ENCODE data around the gene STUB1. TPM values are rescaled to one million over a fixed set of nuclear protein-coding genes. Genes with fewer than 3 reads are reported as not detected.
A peak's percentile ranks its signal among the peaks of the same experiment; 100 is the strongest.

Gene STUB1
- total and polyA plus RNA-seq, 2 of the 8 experiments (the other 6 are each of a cell fraction or from before 2014, with no cell fraction given), result 89.9 to 103 TPM

DNA sequence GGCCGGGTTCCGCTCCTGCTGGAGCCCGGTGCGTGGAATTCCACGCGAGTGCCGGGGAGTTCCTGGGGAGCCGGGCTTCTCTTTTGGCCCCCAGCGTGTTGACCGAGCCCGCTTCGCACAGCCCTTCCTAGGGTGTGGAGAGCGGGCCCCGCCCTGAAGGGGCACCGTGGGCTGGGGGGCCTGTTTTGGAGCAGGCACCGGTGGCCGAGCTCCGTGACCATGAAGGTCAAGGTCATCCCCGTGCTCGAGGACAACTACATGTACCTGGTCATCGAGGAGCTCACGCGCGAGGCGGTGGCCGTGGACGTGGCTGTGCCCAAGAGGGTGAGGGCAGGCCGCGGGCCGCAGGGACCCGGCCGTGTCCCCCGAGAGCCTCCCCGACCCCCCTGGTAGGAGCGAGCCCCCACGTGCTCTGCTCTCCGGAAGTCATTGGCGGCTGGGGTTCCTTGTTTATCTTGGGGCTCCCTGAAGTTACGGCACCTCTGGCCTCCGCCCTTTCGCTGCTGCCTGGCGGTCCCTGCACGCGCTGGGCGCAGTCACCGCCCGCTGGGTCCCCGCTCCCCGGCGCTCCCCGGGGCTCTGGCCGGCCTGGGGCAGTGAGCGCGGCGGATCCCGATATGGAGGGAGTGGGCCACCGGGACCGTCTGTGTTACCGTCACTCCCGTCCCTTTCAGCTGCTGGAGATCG is 47.2 kb downstream of the STUB1 start:
- Histone ChIP-seq H2BK20ac (ENCODE audit: low read length) (0 out of 2 replicates have a peak overlapping the region, but pooled peaks have one; percentile 80), H3K23me2 (ENCODE audit: low read depth, low read length) (peaks cover 19% of the 10 kb centered on the region; the same call in 1 of the 2 replicates), H3K4me1 (replicated peaks in 1 of 4; ENCODE audit: control insufficient read depth in 3 of 4, insufficient read depth in 4 of 4, low read length in 3 of 4) (peaks cover 0 to 14% (median 8%) of the 10 kb centered on the region in 4 experiments; a peak in 5 of 7 replicates), H2BK12ac (ENCODE audit: low read depth, low read length) (no peak overlapping the region; the same call in 1 of the 2 replicates), H3K36me3 (ENCODE audit: control insufficient read depth in 2 of 4, insufficient read depth in 4 of 4, low read length in 3 of 4) (no peaks in the 10 kb centered on the region), H3K4me2 (ENCODE audit: insufficient read depth in 1 of 2, low read depth in 2 of 2, low read length in 2 of 2) (peak overlapping the region; percentile 93 to 99), H3K18ac (ENCODE audit: extremely low read depth, low read length) (peak overlapping the region; percentile 60), H3K56ac (replicated peaks; ENCODE audit: insufficient read length, low read depth, low read length) (no peak overlapping the region), H2AFZ (ENCODE audit: low read length) (no peak overlapping the region), H3K79me1 (ENCODE audit: low read depth, low read length) (no peaks in the 10 kb centered on the region), H3K23ac (ENCODE audit: insufficient read length) (no peak overlapping the region), H3K79me2 (ENCODE audit: control insufficient read depth in 1 of 2, insufficient read depth in 2 of 2, low read length in 2 of 2) (no peaks in the 10 kb centered on the region), H3K14ac (ENCODE audit: insufficient read length) (no peak overlapping the region), H4K5ac (ENCODE audit: insufficient read length, low read depth, low read length) (no peak overlapping the region), H2BK15ac (ENCODE audit: low read length) (no peak overlapping the region), H4K91ac (replicated peaks; ENCODE audit: insufficient read length, low read length) (peak overlapping the region; percentile 93), H4K20me1 (replicated peaks in 1 of 2; ENCODE audit: control insufficient read depth in 1 of 2, insufficient read depth in 2 of 2, low read length in 2 of 2) (peaks cover under 1 to 14% of the 10 kb centered on the region in 2 experiments), H4K8ac (ENCODE audit: extremely low read depth, insufficient read depth, low read length) (peak overlapping the region; percentile 68; the same call in 1 of the 2 replicates), H3K9me3 (ENCODE audit: insufficient read depth in 2 of 2, low read depth in 1 of 2, low read length in 1 of 2) (no peaks in the 10 kb centered on the region), H3K9ac (replicated peaks in 1 of 4; ENCODE audit: extremely low read depth in 1 of 4, low read depth in 3 of 4, low read length in 3 of 4) (peak overlapping the region in 2 of 4 experiments; percentile 22 to 37; a peak in 3 of 7 replicates), H3K27ac (ENCODE audit: low read depth, low read length) (peak overlapping the region; percentile 3; the same call in 1 of the 2 replicates), H2BK5ac (ENCODE audit: low read depth, low read length) (0 out of 2 replicates have a peak overlapping the region, but pooled peaks have one; percentile 24), H2BK120ac (replicated peaks; ENCODE audit: low read depth, low read length) (no peak overlapping the region), H3K4me3 (ENCODE audit: extremely low read depth in 1 of 4, insufficient read depth in 2 of 4, low read depth in 3 of 4, low read length in 4 of 4) (peak overlapping the region; percentile 33 to 83 (median 46)), H3K4ac (replicated peaks; ENCODE audit: insufficient read length, low read depth, low read length) (peak overlapping the region; percentile 99), H3K27me3 (replicated peaks in 1 of 4; ENCODE audit: control insufficient read depth in 3 of 4, extremely low read depth in 1 of 4, insufficient read depth in 3 of 4, low read length in 3 of 4) (peaks cover 0 to 16% (median 5%) of the 10 kb centered on the region in 4 experiments; a peak in 4 of 7 replicates), H2AK5ac (ENCODE audit: low read depth, low read length) (0 out of 2 replicates have a peak overlapping the region, but pooled peaks have one; percentile 75)
- 2% methylated on average over 28 of the region's 61 CpGs; no CpG with 5 or more reads in 1 of the 2 experiments for WGBS, 2 experiments (ENCODE audit: extremely low coverage in 1 of 2, insufficient coverage in 1 of 2, insufficient read length in 1 of 2, insufficient replicate concordance in 2 of 2, low coverage in 1 of 2, low lambda C conversion rate in 2 of 2, missing lambda C conversion rate in 1 of 2)
- POLR2A ChIA-PET (ENCODE audit: partially characterized antibody), result interaction anchor here (0.8 to 23.0 kb wide), 10 partner anchors 11 to 76 kb away, joined by 3 to 353 read pairs (median 4); partner anchors contain the start of genes ANTKMT, CCDC78, CHTF18 and CIAO3
- CTCF ChIA-PET (ENCODE audit: partially characterized antibody), result interaction anchor here (32.4 to 35.8 kb wide), 3 partner anchors 9 to 57 kb away, joined by 424 to 977 read pairs (median 977); partner anchors contain the start of genes ANTKMT, CCDC78, CHTF18 and CIAO3
- no peak for DNase-seq (ENCODE audit: low read depth in 1 of 2, low spot score in 2 of 2)
- FAIRE-seq, result no peak
- TF ChIP-seq SP1 (IDR thresholded peaks at IDR 0.05; ENCODE audit: low read depth, low read length) (no peak), JUND (IDR thresholded peaks at IDR 0.05; ENCODE audit: low read length) (no peak), CHD2 (IDR thresholded peaks at IDR 0.05; ENCODE audit: low read length) (no peak), CBX5 (IDR thresholded peaks at IDR 0.05; ENCODE audit: low read depth, low read length) (no peak), SAP30 (IDR thresholded peaks at IDR 0.05; ENCODE audit: insufficient read depth, insufficient replicate concordance, low read length) (no peak), RFX5 (IDR thresholded peaks at IDR 0.05; ENCODE audit: borderline replicate concordance, low read depth, low read length) (no peak), BCL11A (IDR thresholded peaks at IDR 0.05; ENCODE audit: low read depth in 2 of 2, low read length in 2 of 2) (no peak), SP2 (IDR thresholded peaks at IDR 0.05; ENCODE audit: low read length) (no peak), RXRA (IDR thresholded peaks at IDR 0.05; ENCODE audit: insufficient read depth, low read depth, low read length) (no peak)
- TF ChIP-seq, protein P1, sequence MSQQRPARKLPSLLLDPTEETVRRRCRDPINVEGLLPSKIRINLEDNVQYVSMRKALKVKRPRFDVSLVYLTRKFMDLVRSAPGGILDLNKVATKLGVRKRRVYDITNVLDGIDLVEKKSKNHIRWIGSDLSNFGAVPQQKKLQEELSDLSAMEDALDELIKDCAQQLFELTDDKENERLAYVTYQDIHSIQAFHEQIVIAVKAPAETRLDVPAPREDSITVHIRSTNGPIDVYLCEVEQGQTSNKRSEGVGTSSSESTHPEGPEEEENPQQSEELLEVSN (IDR thresholded peaks at IDR 0.05), result no peak
